ENCODE measurements around the gene SHC2. TPM values are rescaled to one million over a fixed set of nuclear protein-coding genes. Genes with fewer than 3 reads are reported as not detected.
"Not testable (repeated sequence)": the region's sequence is repeated elsewhere in the genome, so short reads cannot be mapped to it uniquely, and the experiment has no call there.

Gene SHC2
- total and polyA plus RNA-seq, 7 donors: 1.8 to 49.9 (median 17.8) TPM

GRCh38 chr19:435056-435706, 25.7 kb downstream of the SHC2 start:
- Histone ChIP-seq H3K4me3 (no peak overlapping the region), H3K9me3 (no peaks in the 10 kb centered on the region), H3K36me3 (peaks cover 0 to 24% (median 0%) of the 10 kb centered on the region in 4 donors), H3K27ac (no peak overlapping the region), H3K4me1 (no peaks in the 10 kb centered on the region), H3K27me3 (no peaks in the 10 kb centered on the region)
- 73 to 89% methylated on average over 26 of the region's 26 CpGs for WGBS, 2 donors
- no peak for DNase-seq
- no peak for TF ChIP-seq POLR2A (IDR thresholded peaks at IDR 0.05)
- no peak for TF ChIP-seq EP300 (IDR thresholded peaks at IDR 0.05)
- TF ChIP-seq CTCF (IDR thresholded peaks at IDR 0.05): no peak
- TF ChIP-seq POLR2AphosphoS5 (IDR thresholded peaks at IDR 0.05): no peak
- intact Hi-C loops (cut with DNase I): no loop called here

- WGBS, 2 donors: 90 to 91% methylated on average over 22 of the region's 22 CpGs
- Histone ChIP-seq H3K4me3 (no peak overlapping the region), H3K9me3 (no peaks in the 10 kb centered on the region), H3K27me3 (no peaks in the 10 kb centered on the region), H3K4me1 (no peaks in the 10 kb centered on the region), H3K36me3 (peaks cover 0 to 27% (median 0%) of the 10 kb centered on the region in 4 donors), H3K27ac (no peak overlapping the region)
- intact Hi-C loops (cut with DNase I): no loop called here
- no peak for DNase-seq
- no peak for TF ChIP-seq POLR2A (IDR thresholded peaks at IDR 0.05)
These were observed 26.5 kb downstream of the SHC2 start for GRCh38 chr19:434152-434960.

GRCh38 chr19:430701-431100, 30.1 kb downstream of the SHC2 start:
- TF ChIP-seq POLR2AphosphoS5 (IDR thresholded peaks at IDR 0.05) (no peak), EP300 (IDR thresholded peaks at IDR 0.05) (no peak), CTCF (IDR thresholded peaks at IDR 0.05) (no peak), POLR2A (IDR thresholded peaks at IDR 0.05) (no peak)
- H3K9me3 ChIP-seq: no peaks in the 10 kb centered on the region
- H3K36me3 ChIP-seq: peaks cover 0 to 22% (median 0%) of the 10 kb centered on the region in 4 donors
- no peaks in the 10 kb centered on the region for H3K27me3 ChIP-seq
- DNase-seq: no peak
- intact Hi-C loops (cut with DNase I): no loop called here
- WGBS, 2 donors: 97 to 98% methylated on average over 10 of the region's 10 CpGs
- H3K27ac ChIP-seq: no peak overlapping the region
- H3K4me1 ChIP-seq: peaks cover 0 to 6% (median 3%) of the 10 kb centered on the region in 4 donors
- H3K4me3 ChIP-seq: no peak overlapping the region

GRCh38 chr19:428149-428548, 32.7 kb downstream of the SHC2 start:
- H3K36me3 ChIP-seq: peaks cover 0 to 21% (median 0%) of the 10 kb centered on the region in 4 donors
- 92 to 95% methylated on average over 15 of the region's 15 CpGs for WGBS, 2 donors
- no peak for TF ChIP-seq CTCF (IDR thresholded peaks at IDR 0.05)
- TF ChIP-seq EP300 (IDR thresholded peaks at IDR 0.05): no peak
- TF ChIP-seq POLR2A (IDR thresholded peaks at IDR 0.05): no peak
- TF ChIP-seq POLR2AphosphoS5 (IDR thresholded peaks at IDR 0.05): no peak
- H3K4me3 ChIP-seq: no peak overlapping the region
- no peaks in the 10 kb centered on the region for H3K27me3 ChIP-seq
- H3K27ac ChIP-seq: no peak overlapping the region
- no peaks in the 10 kb centered on the region for H3K9me3 ChIP-seq
- H3K4me1 ChIP-seq: peaks cover 0 to 6% (median 3%) of the 10 kb centered on the region in 4 donors
- DNase-seq: no peak
- intact Hi-C loops (cut with DNase I): no loop called here

GRCh38 chr19:427675-428074, 33.2 kb downstream of the SHC2 start:
- intact Hi-C loops (cut with DNase I); H3K27me3 ChIP-seq; DNase-seq; H3K4me1 ChIP-seq; H3K4me3 ChIP-seq; H3K9me3 ChIP-seq; H3K27ac ChIP-seq: not testable (repeated sequence)
- 60 to 91% methylated on average over 19 of the region's 19 CpGs for WGBS, 2 donors
- H3K36me3 ChIP-seq: peaks cover 0 to 21% (median 0%) of the 10 kb centered on the region in 4 donors
